Small intestine (tissue), 7 donors: ENCODE data around the gene TIGD3. TPM values are rescaled to one million over a fixed set of nuclear protein-coding genes. Genes with fewer than 3 reads are reported as not detected.

Source experiments
- DNase-seq, 2 donors: peaks; one replicate each; pipeline versions ENCODE4 v3.0.0 to v3.0.0-alpha.2; 2013
- FAIRE-seq: peaks from 2 replicates; lab custom pipeline; 2012; peaks lifted over from hg19 to GRCh38; lab: Jason Lieb, UNC
- H3K27ac ChIP-seq, 3 donors: one replicate each; pipeline ENCODE4 v1.5.1; 2013; ENCODE audit warnings: low read length in 2 of 3, mild to moderate bottlenecking in 2 of 3, control low read depth in 1 of 3, inconsistent platforms in 1 of 3, low read depth in 1 of 3, moderate library complexity in 1 of 3
- H3K27me3 ChIP-seq, 3 donors: one replicate each; pipeline ENCODE4 v1.6.1; 2013; ENCODE audit warnings: low read length in 3 of 3, inconsistent platforms in 1 of 3; ENCODE audit not compliant: control insufficient read depth in 3 of 3, insufficient read depth in 3 of 3
- H3K36me3 ChIP-seq, 3 donors: one replicate each; pipeline ENCODE4 v1.6.1; 2013; ENCODE audit warnings: low read length in 3 of 3, inconsistent platforms in 1 of 3, low read depth in 1 of 3, mild to moderate bottlenecking in 1 of 3, moderate library complexity in 1 of 3; ENCODE audit not compliant: control insufficient read depth in 3 of 3, insufficient read depth in 2 of 3
- H3K4me1 ChIP-seq, 3 donors: one replicate each; pipeline ENCODE4 v1.6.1; 2013; ENCODE audit warnings: low read length in 2 of 3, inconsistent platforms in 1 of 3, low read depth in 1 of 3, mild to moderate bottlenecking in 1 of 3, moderate library complexity in 1 of 3; ENCODE audit not compliant: control insufficient read depth in 3 of 3, insufficient read depth in 2 of 3
- H3K4me3 ChIP-seq, 3 donors: one replicate each; pipeline ENCODE4 v1.5.1; 2013; ENCODE audit warnings: low read length in 3 of 3, control low read depth in 1 of 3, inconsistent platforms in 1 of 3, low read depth in 1 of 3, mild to moderate bottlenecking in 1 of 3, moderate library complexity in 1 of 3
- H3K9me3 ChIP-seq, 2 donors: one replicate each; pipeline ENCODE4 v1.6.1; 2013; ENCODE audit warnings: low read depth in 1 of 2, low read length in 1 of 2; ENCODE audit not compliant: control insufficient read depth in 2 of 2, insufficient read depth in 1 of 2
- WGBS, 3 donors: extraction: QIAGEN DNeasy Blood & Tissue Kit; methylation state at CpG; one replicate each; pipeline ENCODE4 v1.1.7; 2013; 5-methylcytosine and 5-hydroxymethylcytosine counted together
- polyA plus RNA-seq, 4 donors: library from polyadenylated mRNA; stranded (reverse) in 3 of 4; unstranded in 1 of 4; fragments of 200-250 nt in 3 of 4; fragments of 120-200 nt in 1 of 4; gene quantifications; one replicate each; pipeline versions ENCODE4 v1.2.1 to v1.2.3, GENCODE V29; 2013
- donor health status: healthy with polysubstance abuse.
- donor health status: control.
- donor health status: control.
- donor health status: Bipolar disorder and iron deficiency.
- donor health status: healthy.

The TIGD3 gene
- polyA plus RNA-seq, 4 donors = 2.1 to 9.4 (median 3.8) TPM

DNA sequence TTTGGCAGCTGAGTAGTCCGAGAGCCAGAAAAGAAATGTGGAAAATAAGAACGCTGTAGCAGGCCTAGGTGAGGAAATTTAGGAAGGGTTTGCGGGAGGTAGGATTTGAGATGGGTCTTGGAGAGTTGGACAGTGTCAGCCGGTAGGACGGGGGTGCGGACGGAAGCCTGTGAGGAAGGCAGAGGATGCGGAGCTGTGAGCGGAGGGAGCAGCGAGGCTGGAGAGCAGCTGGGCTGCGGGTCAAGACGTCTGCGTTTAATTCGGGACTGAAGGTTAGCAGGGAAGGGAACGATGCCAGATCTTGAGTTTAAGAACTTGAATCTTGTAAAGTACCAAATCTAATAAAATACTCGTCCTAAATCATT lies 669 bp upstream of the TIGD3 start:
- H3K36me3 ChIP-seq = peaks cover 6 to 36% (median 13%) of the 10 kb centered on the region in 3 donors
- peaks cover 0 to 14% (median 0%) of the 10 kb centered on the region in 3 donors for H3K27me3 ChIP-seq
- no peaks in the 10 kb centered on the region for H3K9me3 ChIP-seq
- peaks cover 4 to 41% (median 10%) of the 10 kb centered on the region in 3 donors for H3K4me1 ChIP-seq
- peak overlapping the region in 2 of 3 donors; percentile 45 to 68 for H3K4me3 ChIP-seq
- DNase-seq (no peak), FAIRE-seq (no peak)
- WGBS, 3 donors = 24 to 40% (median 25%) methylated on average over 16 of the region's 16 CpGs
- H3K27ac ChIP-seq = peak overlapping the region in 2 of 3 donors; percentile 29 to 34

DNA sequence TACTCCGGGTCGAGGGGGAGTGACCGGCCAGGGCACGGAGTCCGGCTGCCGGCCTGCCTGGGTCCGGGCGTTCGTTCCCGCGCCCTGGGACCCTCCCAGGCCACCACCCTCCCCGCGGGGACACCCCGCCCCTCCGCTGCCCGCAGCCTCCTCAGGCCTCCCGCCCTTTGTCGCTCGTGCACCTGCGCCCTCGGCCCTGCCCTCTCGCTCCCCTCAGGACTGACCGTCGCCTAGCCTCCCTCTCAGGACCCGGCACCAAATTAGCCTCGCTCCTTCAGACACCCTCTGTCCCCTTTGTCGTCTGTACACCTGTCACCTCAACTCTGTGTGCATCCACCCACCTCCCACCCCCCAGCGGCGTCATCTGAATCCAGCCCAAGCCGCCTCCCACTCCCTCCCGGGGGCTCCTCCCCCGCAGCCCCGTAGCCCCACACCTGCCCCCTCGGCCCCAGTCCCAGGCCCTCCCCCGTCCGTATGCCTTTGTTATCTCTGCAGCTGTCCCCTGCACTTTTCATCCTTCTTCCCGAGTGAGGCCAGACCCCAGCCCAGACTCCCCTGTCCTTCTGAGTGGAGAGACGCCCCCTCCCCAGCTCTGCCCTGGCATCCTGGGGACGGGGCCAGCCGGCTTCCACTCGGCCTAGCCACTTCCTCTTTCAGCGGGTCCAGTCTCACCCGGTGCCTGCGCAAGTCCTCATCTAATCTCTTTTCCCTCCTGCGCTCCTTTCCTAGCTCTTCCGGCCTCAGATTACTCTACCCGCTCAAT lies 643 bp downstream of the TIGD3 start:
- Histone ChIP-seq H3K36me3 (peaks cover 6 to 24% (median 9%) of the 10 kb centered on the region in 3 donors), H3K4me1 (peaks cover 4 to 51% (median 15%) of the 10 kb centered on the region in 3 donors), H3K27me3 (peaks cover 0 to 14% (median 0%) of the 10 kb centered on the region in 3 donors), H3K9me3 (no peaks in the 10 kb centered on the region), H3K4me3 (peak overlapping the region; percentile 47 to 68 (median 59)), H3K27ac (peak overlapping the region; percentile 24 to 79 (median 30))
- FAIRE-seq = no peak
- 2 to 3% (median 2%) methylated on average over 36 to 47 of the region's 47 CpGs for WGBS, 3 donors
- DNase-seq = peak; percentile 51 to 64

- 52 to 71% (median 65%) methylated on average over 35 of the region's 35 CpGs for WGBS, 3 donors
- H3K4me3 ChIP-seq = peak overlapping the region in 2 of 3 donors; percentile 47 to 68
These were observed 1.3 kb downstream of the TIGD3 start for GRCh38 chr11:65355776-65356393.

DNA sequence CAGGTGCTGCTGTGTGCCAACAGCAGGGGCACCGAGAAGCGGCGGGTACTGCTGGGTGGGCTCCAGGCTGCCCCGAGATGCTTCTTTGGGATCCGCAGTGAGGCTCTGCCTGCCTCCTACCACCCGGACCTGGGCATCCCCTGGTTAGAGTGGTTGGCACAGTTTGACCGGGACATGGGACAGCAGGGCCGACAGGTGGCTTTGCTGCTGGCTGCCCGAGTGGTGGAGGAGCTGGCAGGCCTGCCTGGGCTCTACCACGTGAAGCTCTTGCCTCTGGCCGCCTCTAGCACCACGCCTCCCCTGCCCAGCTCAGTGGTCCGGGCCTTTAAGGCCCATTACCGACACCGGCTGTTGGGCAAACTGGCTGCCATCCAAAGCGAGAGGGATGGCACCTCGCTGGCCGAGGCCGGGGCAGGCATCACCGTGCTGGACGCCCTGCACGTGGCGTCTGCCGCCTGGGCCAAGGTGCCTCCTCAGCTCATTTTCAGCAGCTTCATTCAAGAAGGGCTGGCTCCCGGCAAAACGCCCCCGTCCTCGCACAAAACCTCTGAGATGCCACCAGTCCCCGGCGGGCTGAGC lies 1.9 kb downstream of the TIGD3 start:
- peaks cover 3 to 16% (median 5%) of the 10 kb centered on the region in 3 donors for H3K36me3 ChIP-seq
- DNase-seq = no peak
- FAIRE-seq = no peak
- H3K27ac ChIP-seq = no peak overlapping the region
- peaks cover 4 to 51% (median 15%) of the 10 kb centered on the region in 3 donors for H3K4me1 ChIP-seq
- no peak overlapping the region for H3K4me3 ChIP-seq
- no peaks in the 10 kb centered on the region for H3K9me3 ChIP-seq
- WGBS, 3 donors = 89 to 91% (median 90%) methylated on average over 29 to 30 of the region's 30 CpGs
- H3K27me3 ChIP-seq = peaks cover 0 to 14% (median 0%) of the 10 kb centered on the region in 3 donors

More at GRCh38 chr11:65355776-65356393, 1.3 kb downstream of the TIGD3 start:
- Histone ChIP-seq H3K27ac (peak overlapping the region in 1 of 3 donors; percentile 18), H3K27me3 (peaks cover 0 to 14% (median 0%) of the 10 kb centered on the region in 3 donors), H3K9me3 (no peaks in the 10 kb centered on the region), H3K36me3 (peaks cover 4 to 19% (median 5%) of the 10 kb centered on the region in 3 donors), H3K4me1 (peaks cover 4 to 51% (median 15%) of the 10 kb centered on the region in 3 donors)
- no peak for FAIRE-seq
- DNase-seq = peak in 1 of 2 donors; percentile 62

GRCh38 chr11:65357856-65358356 lies 3.4 kb downstream of the TIGD3 start:
- H3K27me3 ChIP-seq = peaks cover 0 to 14% (median 0%) of the 10 kb centered on the region in 3 donors
- peaks cover 4 to 51% (median 15%) of the 10 kb centered on the region in 3 donors for H3K4me1 ChIP-seq
- FAIRE-seq (no peak), DNase-seq (peak; percentile 94 to 98)
- no peak overlapping the region for H3K4me3 ChIP-seq
- H3K9me3 ChIP-seq = no peaks in the 10 kb centered on the region
- H3K27ac ChIP-seq = peak overlapping the region; percentile 43 to 91 (median 56)
- 25 to 57% (median 28%) methylated on average over 8 of the region's 8 CpGs for WGBS, 3 donors
- peaks cover 0 to 3% (median 0%) of the 10 kb centered on the region in 3 donors for H3K36me3 ChIP-seq

DNA sequence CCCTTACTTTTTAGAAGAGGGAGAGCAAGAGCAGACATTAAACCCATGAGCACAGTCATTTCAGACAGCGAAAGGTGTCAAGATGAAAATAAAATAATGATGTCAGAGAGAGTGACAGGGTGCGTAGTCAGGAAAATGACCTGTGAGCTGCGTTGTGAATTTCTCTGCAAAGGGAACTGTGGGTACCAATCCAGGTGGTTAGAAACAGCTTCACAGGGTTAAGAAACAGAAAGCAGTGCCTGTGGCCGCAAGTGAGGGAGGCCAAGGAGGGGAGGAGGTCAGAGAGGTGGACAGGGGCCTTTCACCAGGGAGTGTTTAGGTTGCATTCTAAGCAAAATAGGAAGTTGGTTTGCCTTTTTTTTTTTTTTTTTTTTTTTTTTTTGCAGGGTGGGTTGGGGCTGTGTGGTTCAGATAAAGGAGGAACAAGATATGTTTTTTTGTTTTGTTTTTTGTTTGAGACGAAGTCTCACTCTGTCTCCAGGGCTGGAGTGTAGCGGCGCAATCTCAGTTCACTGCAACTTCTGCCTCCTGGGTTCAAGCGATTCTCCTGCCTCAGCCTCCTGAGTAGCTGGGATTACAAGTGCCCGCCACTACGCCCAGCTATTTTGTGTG lies 7.9 kb downstream of the TIGD3 start:
- H3K4me3 ChIP-seq = no peak overlapping the region
- WGBS, 3 donors = 77 to 91% (median 91%) methylated on average over 10 of the region's 10 CpGs
- no peaks in the 10 kb centered on the region for H3K9me3 ChIP-seq
- FAIRE-seq (no peak), DNase-seq (no peak)
- H3K4me1 ChIP-seq = peaks cover 0 to 32% (median 6%) of the 10 kb centered on the region in 3 donors
- H3K27me3 ChIP-seq = no peaks in the 10 kb centered on the region
- H3K27ac ChIP-seq = peak overlapping the region in 1 of 3 donors; percentile 51
- H3K36me3 ChIP-seq = peaks cover 0 to 2% (median 0%) of the 10 kb centered on the region in 3 donors

DNA sequence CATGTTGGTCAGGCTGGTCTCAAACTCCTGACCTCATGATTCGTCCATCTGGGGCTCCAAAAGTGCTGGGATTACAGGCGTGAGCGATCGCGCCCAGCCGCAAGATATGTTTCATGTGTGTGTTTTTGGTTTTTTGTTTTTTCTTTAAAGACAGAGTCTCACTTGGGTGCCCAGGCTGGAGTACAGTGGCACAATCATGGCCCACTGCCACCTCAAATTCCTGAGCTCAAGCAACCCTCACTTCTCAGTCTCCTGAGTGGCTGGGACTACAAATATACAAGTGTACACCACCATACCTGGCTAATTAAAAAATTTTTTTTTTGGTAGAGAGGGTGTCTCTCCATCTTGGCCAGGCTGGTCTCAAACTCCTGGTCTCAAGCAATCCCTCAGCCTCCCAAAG lies 8.4 kb downstream of the TIGD3 start:
- no peaks in the 10 kb centered on the region for H3K27me3 ChIP-seq
- no peak overlapping the region for H3K4me3 ChIP-seq
- H3K9me3 ChIP-seq = no peaks in the 10 kb centered on the region
- no peak for DNase-seq
- peaks cover 0 to 32% (median 5%) of the 10 kb centered on the region in 3 donors for H3K4me1 ChIP-seq
- no peak for FAIRE-seq
- peak overlapping the region in 1 of 3 donors; percentile 26 for H3K27ac ChIP-seq
- H3K36me3 ChIP-seq = peaks cover 0 to 2% (median 0%) of the 10 kb centered on the region in 3 donors
- WGBS, 3 donors = 80 to 93% (median 88%) methylated on average over 6 of the region's 6 CpGs
